Suprapubic skin (tissue), 4 donors: Measurements from ENCODE around the gene LYST.

ENCODE experiments used
- CTCF ChIP-seq, 2 donors: fragments of 200-600 bp in 1 of 2; fragments of 450-650 bp in 1 of 2; sonication (generic) in 1 of 2; IDR thresholded peaks; one replicate each; pipeline ENCODE4 v1.5.1; 2016 to 2019; ENCODE audit warnings: antibody characterized with exemption in 2 of 2, mild to moderate bottlenecking in 1 of 2, moderate library complexity in 1 of 2
- POLR2A ChIP-seq, 2 donors: fragments of 450-650 bp; IDR thresholded peaks; one replicate each; pipeline ENCODE4 v1.6.1; 2017; ENCODE audit warnings: antibody characterized with exemption in 2 of 2, mild to moderate bottlenecking in 2 of 2, moderate library complexity in 2 of 2
- POLR2AphosphoS5 ChIP-seq, 3 donors: sonication (generic); formaldehyde crosslinking; IDR thresholded peaks; one replicate each; pipeline ENCODE4 v1.6.1; 2017; ENCODE audit warnings: antibody characterized with exemption in 3 of 3

GRCh38 chr1:235781807-235782206, 84.9 kb downstream of the LYST start:
- no peak for TF ChIP-seq POLR2AphosphoS5 (IDR thresholded peaks at IDR 0.05)
- no peak for TF ChIP-seq POLR2A (IDR thresholded peaks at IDR 0.05)
- no peak for TF ChIP-seq CTCF (IDR thresholded peaks at IDR 0.05)
